SIG-M5 (cell line): ENCODE data around the gene TSPAN10.

Experiments used
- DNase-seq: peaks from one replicate; lab custom pipeline; 2025; lab: John Stamatoyannopoulos, UW

The TSPAN10 gene

GRCh38 chr17:81635431-81635830 is 1.6 kb upstream of the TSPAN10 start:
- no peak for DNase-seq

GRCh38 chr17:81635973-81636504 is 957 bp upstream of the TSPAN10 start:
- no peak for DNase-seq

GRCh38 chr17:81638683-81639082 is 1.7 kb downstream of the TSPAN10 start:
- DNase-seq: no peak

GRCh38 chr17:81640011-81640410 is 3.0 kb downstream of the TSPAN10 start:
- no peak for DNase-seq

GRCh38 chr17:81641825-81642489 is 5.0 kb downstream of the TSPAN10 start:
- DNase-seq: no peak

- DNase-seq: no peak
Measured at GRCh38 chr17:81644496-81644895, 7.5 kb downstream of the TSPAN10 start.

GRCh38 chr17:81644976-81645952 is 8.3 kb downstream of the TSPAN10 start:
- no peak for DNase-seq

- no peak for DNase-seq
Measured at GRCh38 chr17:81646869-81647600, 10.0 kb downstream of the TSPAN10 start.

- DNase-seq: no peak
Measured at GRCh38 chr17:81647640-81648012, 10.6 kb downstream of the TSPAN10 start.

- no peak for DNase-seq
Measured at GRCh38 chr17:81648013-81648706, 11.2 kb downstream of the TSPAN10 start.

- no peak for DNase-seq
Measured at GRCh38 chr17:81648707-81649085, 11.7 kb downstream of the TSPAN10 start.

GRCh38 chr17:81650951-81651350 is 14.0 kb downstream of the TSPAN10 start:
- no peak for DNase-seq

GRCh38 chr17:81651692-81652091 is 14.7 kb downstream of the TSPAN10 start:
- no peak for DNase-seq

GRCh38 chr17:81652906-81653771 is 16.1 kb downstream of the TSPAN10 start:
- no peak for DNase-seq

GRCh38 chr17:81655378-81656117 is 18.6 kb downstream of the TSPAN10 start:
- DNase-seq: no peak

GRCh38 chr17:81656118-81656743 is 19.2 kb downstream of the TSPAN10 start, which contains the start of gene PDE6G:
Gene PDE6G, minus strand, starts transcription at chr17:81656542. Its CDS starts 3,237 bp downstream, at chr17:81653305.
- no peak for DNase-seq

GRCh38 chr17:81656835-81657234 is 19.8 kb downstream of the TSPAN10 start:
- DNase-seq: no peak

- no peak for DNase-seq
Measured at GRCh38 chr17:81659038-81659437, 22.0 kb downstream of the TSPAN10 start.

- DNase-seq: no peak
Measured at GRCh38 chr17:81660441-81660840, 23.4 kb downstream of the TSPAN10 start.
